Type B pancreatic cell (in vitro differentiated cells): ENCODE measurements around the gene YIF1B. TPM values are rescaled to one million over a fixed set of nuclear protein-coding genes. Genes with fewer than 3 reads are reported as not detected.
"Not testable (repeated sequence)": the region's sequence is repeated elsewhere in the genome, so short reads cannot be mapped to it uniquely, and the experiment has no call there.

Experiments used
- DNase-seq: peaks from one replicate; pipeline ENCODE4 v3.0.0; 2021; ENCODE audit warnings: mixed read lengths; ENCODE audit not compliant: unreplicated experiment; ENCODE audit errors: extremely low spot score
- H3K27ac Mint-ChIP-seq: 2 replicates; pipeline ENCODE4 v1.8.0; 2021; ENCODE audit warnings: mild to moderate bottlenecking, mixed read lengths
- H3K27me3 Mint-ChIP-seq: 2 replicates; pipeline ENCODE4 v1.8.0; 2021; ENCODE audit warnings: mixed read lengths
- H3K36me3 Mint-ChIP-seq: 2 replicates; pipeline ENCODE4 v1.8.0; 2021; ENCODE audit warnings: mixed read lengths
- H3K4me1 Mint-ChIP-seq: one replicate; pipeline ENCODE4 v1.8.0; 2021; ENCODE audit warnings: mixed read lengths; ENCODE audit not compliant: unreplicated experiment
- H3K4me3 Mint-ChIP-seq: 2 replicates; pipeline ENCODE4 v1.8.0; 2021; ENCODE audit warnings: mild to moderate bottlenecking, mixed read lengths
- H3K9me3 Mint-ChIP-seq: 2 replicates; pipeline ENCODE4 v1.8.0; 2021; ENCODE audit warnings: mixed read lengths
- total RNA-seq: library from RNA; stranded (reverse); gene quantifications from 2 replicates; pipeline ENCODE4 v1.2.1, GENCODE V29; 2021; ENCODE audit warnings: low replicate concordance
- TF ChIP-seq, protein P1 (sequence below): fragments of 200-600 bp; sonication (generic); conservative IDR thresholded peaks from 2 replicates; pipeline ENCODE4 v1.5.0; 2021; ENCODE audit warnings: antibody characterized with exemption, mild to moderate bottlenecking

YIF1B gene
- total RNA-seq, 1 donor from 2014 or later, result 41.0 TPM

DNA sequence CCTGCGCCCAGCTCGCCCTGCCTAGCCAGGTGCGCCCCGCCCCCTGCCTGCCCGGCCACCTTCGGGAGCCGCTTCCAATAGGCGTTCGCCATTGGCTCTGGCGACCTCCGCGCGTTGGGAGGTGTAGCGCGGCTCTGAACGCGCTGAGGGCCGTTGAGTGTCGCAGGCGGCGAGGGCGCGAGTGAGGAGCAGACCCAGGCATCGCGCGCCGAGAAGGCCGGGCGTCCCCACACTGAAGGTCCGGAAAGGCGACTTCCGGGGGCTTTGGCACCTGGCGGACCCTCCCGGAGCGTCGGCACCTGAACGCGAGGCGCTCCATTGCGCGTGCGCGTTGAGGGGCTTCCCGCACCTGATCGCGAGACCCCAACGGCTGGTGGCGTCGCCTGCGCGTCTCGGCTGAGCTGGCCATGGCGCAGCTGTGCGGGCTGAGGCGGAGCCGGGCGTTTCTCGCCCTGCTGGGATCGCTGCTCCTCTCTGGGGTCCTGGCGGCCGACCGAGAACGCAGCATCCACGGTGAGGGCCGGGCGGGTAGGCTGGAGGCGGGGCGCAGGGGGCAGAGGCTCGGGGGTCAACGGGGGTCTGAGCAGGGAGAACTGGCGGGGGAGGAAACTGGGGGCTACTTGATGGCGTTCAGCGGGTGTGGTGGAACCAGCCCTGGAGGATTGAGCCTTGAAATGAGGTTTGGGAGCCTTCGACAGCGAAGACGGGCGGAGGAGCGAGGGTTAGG, 51.1 kb downstream of the YIF1B start, which contains the start of gene SPINT2:
Gene SPINT2 (plus strand): TSS at position 88 of the 727 bp plus-strand sequence. CDS start 320 bp downstream, at position 408.
- H3K4me1 Mint-ChIP-seq, result peaks cover 42% of the 10 kb centered on the region
- H3K27me3 Mint-ChIP-seq, result peaks cover 6% of the 10 kb centered on the region
- H3K36me3 Mint-ChIP-seq, result no peaks in the 10 kb centered on the region
- TF ChIP-seq, protein P1, sequence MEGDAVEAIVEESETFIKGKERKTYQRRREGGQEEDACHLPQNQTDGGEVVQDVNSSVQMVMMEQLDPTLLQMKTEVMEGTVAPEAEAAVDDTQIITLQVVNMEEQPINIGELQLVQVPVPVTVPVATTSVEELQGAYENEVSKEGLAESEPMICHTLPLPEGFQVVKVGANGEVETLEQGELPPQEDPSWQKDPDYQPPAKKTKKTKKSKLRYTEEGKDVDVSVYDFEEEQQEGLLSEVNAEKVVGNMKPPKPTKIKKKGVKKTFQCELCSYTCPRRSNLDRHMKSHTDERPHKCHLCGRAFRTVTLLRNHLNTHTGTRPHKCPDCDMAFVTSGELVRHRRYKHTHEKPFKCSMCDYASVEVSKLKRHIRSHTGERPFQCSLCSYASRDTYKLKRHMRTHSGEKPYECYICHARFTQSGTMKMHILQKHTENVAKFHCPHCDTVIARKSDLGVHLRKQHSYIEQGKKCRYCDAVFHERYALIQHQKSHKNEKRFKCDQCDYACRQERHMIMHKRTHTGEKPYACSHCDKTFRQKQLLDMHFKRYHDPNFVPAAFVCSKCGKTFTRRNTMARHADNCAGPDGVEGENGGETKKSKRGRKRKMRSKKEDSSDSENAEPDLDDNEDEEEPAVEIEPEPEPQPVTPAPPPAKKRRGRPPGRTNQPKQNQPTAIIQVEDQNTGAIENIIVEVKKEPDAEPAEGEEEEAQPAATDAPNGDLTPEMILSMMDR, result peak; percentile 23
- peak within 1 kb of the TSS; percentile 88 for H3K4me3 Mint-ChIP-seq
- peak within 1 kb of the TSS; percentile 94 for H3K27ac Mint-ChIP-seq
- peak; percentile 89 for DNase-seq
- H3K9me3 Mint-ChIP-seq, result no peaks in the 10 kb centered on the region

DNA sequence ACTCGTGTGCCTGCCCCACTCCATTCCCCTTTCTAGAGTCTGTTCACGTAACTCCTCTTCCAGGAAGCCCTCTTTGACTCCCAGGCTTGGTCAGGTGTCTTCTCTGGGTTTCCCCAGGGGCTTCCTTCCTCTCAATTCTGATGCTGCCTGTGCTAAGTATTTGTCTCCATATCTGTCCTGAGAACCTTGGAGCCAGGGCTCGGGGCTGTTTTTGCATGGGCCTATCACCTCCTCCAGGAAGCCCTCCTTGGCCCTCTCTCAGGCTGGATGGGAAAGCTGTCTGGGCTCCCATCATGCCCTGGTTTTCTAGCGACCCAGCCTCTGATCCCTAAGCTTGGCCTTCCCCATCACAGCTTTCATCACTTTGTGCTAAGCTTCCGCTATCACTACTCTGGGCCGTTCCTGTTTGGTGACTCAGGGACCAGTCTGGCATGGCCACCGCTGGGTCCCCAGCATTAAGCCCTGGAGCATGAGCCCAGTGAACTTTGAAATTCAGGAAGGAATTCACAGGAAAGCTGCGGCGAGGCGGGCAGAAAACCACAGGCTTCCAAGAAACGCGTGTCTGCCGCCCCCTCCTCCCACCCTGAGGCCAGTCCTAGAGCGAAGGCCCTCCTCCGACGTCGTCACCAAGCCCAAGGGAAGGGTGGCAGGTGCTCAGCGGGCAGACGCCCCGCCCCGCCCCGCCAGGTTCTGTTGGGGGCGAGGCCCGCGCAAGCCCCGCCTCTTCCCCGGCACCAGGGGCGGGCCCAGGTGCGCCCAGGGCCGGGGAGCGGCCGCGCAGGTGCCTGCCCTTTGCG, 51.9 kb downstream of the YIF1B start:
- Mint-ChIP-seq H3K27ac (peak overlapping the region; percentile 94), H3K4me1 (peaks cover 41% of the 10 kb centered on the region), H3K27me3 (peaks cover 6% of the 10 kb centered on the region), H3K4me3 (peak overlapping the region; percentile 85), H3K36me3 (no peaks in the 10 kb centered on the region), H3K9me3 (no peaks in the 10 kb centered on the region)
- TF ChIP-seq, protein P1, result no peak
- DNase-seq, result no peak

DNA sequence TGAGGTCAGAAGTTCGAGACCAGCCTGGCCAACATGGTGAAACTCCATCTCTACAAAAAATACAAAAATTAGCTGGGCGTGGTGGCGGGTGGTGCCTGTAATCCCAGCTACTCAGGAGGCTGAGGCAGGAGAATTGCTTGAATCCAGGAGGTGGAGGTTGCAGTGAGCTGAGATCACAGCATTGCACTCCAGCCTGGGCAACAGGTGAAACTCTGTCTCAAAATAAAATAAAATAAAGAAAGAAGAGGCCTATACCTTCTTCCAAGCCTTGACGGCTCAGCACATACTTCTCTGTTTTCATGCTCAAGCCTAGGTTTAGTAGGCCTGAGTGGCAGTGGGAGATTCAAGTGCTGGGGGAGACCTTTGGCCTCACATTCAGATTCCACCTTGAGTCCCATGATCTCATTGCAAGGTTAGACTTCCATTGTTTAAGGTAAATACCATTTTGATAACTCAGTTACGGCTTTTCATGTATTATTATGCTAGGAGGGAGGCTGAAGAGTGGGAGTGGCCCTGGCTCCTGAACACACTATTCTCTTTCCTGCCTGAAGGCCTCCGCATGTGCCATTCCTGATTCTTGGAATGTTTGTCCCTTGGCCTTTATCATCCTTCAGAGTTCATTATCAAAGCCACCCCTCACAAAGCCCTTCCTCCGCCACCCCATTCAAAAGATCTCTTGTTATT, 53.0 kb downstream of the YIF1B start:
- H3K4me3 Mint-ChIP-seq, result peak overlapping the region; percentile 59
- H3K9me3 Mint-ChIP-seq, result no peaks in the 10 kb centered on the region
- no peaks in the 10 kb centered on the region for H3K36me3 Mint-ChIP-seq
- DNase-seq, result no peak
- peak overlapping the region; percentile 78 for H3K27ac Mint-ChIP-seq
- peaks cover 9% of the 10 kb centered on the region for H3K27me3 Mint-ChIP-seq
- peaks cover 30% of the 10 kb centered on the region for H3K4me1 Mint-ChIP-seq
- TF ChIP-seq, protein P1, result no peak

DNA sequence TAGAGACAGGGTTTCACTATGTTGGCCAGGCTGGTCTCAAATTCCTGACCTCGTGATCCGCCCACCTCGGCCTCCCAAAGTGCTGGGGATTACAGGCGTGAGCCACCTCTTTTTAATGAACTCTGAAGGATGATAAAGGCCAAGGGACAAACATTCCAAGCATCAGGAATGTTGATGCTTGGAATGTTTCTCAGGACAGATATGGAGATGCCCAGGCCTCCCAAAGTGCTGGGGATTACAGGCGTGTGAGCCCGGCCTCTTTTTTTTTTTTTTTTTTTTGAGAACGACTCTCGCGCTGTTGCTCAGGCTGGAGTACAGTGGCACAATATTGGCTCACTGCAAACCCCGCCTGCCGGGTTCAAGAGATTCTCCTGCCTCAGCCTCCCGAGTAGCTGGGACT, 53.8 kb downstream of the YIF1B start:
- DNase-seq, H3K27ac Mint-ChIP-seq, H3K9me3 Mint-ChIP-seq, H3K36me3 Mint-ChIP-seq, H3K4me3 Mint-ChIP-seq: not testable (repeated sequence)
- peaks cover 13% of the 10 kb centered on the region for H3K27me3 Mint-ChIP-seq
- peaks cover 22% of the 10 kb centered on the region for H3K4me1 Mint-ChIP-seq

DNA sequence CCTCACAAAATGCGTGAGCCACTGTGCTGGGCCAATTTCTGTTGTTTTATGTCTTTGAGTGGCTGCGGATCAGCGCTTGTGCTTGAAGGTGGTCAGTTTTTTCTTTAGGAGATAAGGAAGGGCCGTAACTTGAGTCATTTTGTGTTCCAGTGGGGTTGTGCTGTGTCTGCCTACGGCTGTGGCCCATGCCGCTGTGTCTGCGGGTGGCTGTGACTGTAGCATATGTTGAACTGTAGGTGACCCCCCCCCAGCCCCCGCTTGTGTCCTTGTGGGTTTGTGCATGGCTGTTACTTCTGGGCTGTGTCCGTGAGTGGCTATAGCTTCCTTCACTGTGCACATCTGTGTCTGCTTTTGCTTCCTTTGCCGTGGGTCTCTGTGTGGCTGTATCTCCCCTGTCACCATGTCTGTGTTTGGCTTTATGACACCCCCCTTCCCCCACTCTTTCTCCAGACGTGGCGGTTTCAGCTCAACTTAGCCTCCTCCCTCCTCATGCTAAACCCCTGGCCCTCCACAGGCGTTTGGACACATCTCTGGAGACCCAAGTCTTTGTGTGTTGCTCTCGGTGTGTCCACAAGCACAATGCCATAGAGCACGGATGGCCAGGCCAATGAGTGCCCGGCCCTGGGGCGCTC, 60.2 kb downstream of the YIF1B start:
- DNase-seq, result no peak
- Mint-ChIP-seq H3K9me3 (no peaks in the 10 kb centered on the region), H3K4me3 (peak overlapping the region; percentile 81), H3K27me3 (peaks cover 20% of the 10 kb centered on the region), H3K4me1 (peaks cover 28% of the 10 kb centered on the region), H3K36me3 (no peaks in the 10 kb centered on the region), H3K27ac (peak overlapping the region; percentile 74)
- TF ChIP-seq, protein P1, result no peak
